Activated CD8-positive, alpha-beta memory T cell treated with anti-CD3 and anti-CD28 coated beads, Interleukin-2, amount 50 U/mL, for 24 hours (primary cell): ENCODE measurements around the gene USP38.
"Not testable (repeated sequence)": the region's sequence is repeated elsewhere in the genome, so short reads cannot be mapped to it uniquely, and the experiment has no call there.

Source experiments
- DNase-seq: peaks from one replicate; pipeline ENCODE4 v3.0.0-alpha.2; 2020; ENCODE audit errors: extremely low read depth

USP38 gene

DNA sequence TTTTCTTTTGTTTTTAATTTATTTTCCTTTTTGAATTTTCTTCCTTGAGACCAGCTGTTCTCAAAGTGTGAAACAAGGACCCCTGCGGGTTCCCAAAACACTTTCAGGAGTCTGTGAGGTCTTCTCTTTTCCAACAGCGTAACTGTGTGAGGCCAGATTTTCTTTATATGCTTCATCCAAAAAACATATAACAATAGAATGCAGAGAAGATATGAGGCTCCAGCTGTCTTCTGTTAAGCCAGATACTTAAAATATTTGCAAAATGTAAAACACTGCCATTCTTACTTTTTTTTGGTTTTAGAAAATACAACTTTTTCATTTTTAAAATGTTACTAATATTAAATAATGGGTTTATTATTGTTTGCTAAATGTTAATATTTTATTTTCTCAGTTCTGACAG lies 27.8 kb downstream of the USP38 start:
- DNase-seq, result no peak

DNA sequence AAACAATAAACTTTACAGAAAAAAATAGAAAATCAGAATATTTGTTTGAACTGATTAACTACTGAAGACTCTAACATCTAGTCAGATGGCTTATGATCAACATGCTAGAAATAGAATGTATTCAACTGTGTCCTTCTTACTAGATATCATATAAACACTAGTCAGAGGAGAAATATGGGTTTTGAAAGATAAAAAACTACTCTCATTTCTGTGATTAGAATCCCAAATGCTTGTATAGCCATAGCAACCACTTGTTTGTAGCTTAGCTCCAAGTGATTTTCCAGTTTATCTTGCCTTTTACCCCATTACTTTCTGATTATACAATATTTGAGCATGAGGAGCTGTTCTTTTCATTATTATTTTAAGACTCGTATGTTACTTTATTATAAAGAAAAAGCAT lies 31.2 kb downstream of the USP38 start:
- DNase-seq, result no peak

- DNase-seq, result no peak
Measured at GRCh38 chr4:143224255-143224654, 39.5 kb downstream of the USP38 start.

DNA sequence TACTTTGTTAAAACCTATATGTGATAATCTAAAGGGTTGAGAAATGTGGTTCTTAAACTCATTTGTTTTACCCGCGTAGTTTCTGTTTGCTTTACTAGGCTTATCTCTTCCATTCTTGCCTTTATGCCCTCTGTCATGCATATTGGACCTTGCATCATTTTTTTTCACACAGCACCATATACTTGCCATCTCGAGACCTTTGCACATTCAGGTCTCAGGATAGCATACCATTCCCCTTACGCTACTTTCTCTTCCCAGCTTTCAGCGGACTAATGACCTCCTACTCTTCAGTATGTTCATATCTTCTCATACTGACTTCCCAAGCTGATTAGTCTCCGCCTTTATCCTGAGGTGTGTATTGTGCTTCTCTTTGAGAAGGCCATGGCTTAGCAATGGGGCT lies 40.5 kb downstream of the USP38 start:
- no peak for DNase-seq

- DNase-seq, result no peak
Measured at GRCh38 chr4:143230683-143231082, 46.0 kb downstream of the USP38 start.

- no peak for DNase-seq
Measured at GRCh38 chr4:143232277-143232676, 47.6 kb downstream of the USP38 start.

- no peak for DNase-seq
Measured at GRCh38 chr4:143234153-143234552, 49.4 kb downstream of the USP38 start.

GRCh38 chr4:143237195-143237594 lies 52.5 kb downstream of the USP38 start:
- not testable (repeated sequence) for DNase-seq

GRCh38 chr4:143240939-143241679 lies 56.4 kb downstream of the USP38 start:
- no peak for DNase-seq

DNA sequence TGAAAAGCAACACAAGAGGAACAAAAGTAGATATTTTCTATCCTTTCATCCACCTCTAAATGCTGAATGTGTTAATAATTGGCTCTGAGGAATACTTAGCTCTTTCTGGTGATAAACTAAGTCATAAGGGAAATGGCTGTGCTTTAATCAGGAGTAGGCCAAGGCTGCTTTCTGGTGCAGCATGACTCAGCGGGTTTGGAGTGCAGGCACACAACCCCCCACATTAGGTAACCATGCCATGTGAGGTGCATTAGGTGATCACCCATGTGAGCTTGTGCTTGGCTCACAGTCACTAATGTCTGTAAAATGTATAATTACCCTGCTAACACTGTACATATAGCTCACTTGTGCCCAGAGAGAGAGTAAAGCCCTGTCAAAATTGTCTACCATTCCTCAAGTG lies 57.2 kb downstream of the USP38 start:
- DNase-seq, result no peak

GRCh38 chr4:143243041-143243440 lies 58.3 kb downstream of the USP38 start:
- no peak for DNase-seq

DNA sequence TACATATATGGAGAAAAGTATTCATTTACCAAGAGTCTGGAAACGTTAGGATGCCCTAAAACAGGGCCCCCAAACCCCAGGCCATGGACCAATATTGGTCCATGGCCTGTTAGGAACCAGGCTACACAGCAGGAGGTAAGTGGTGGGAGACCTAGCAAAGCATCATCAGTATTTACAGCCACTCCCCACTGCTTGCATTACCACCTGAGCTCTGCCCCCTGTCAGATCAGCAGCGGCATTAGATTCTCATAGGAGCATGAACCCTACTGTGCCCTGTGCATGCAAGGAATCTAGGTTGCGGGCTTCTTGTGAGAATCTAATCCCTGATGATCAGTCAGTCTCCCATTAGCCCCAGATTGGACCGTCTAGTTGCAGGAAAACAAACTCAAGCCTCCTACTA lies 62.3 kb downstream of the USP38 start:
- DNase-seq, result no peak

DNA sequence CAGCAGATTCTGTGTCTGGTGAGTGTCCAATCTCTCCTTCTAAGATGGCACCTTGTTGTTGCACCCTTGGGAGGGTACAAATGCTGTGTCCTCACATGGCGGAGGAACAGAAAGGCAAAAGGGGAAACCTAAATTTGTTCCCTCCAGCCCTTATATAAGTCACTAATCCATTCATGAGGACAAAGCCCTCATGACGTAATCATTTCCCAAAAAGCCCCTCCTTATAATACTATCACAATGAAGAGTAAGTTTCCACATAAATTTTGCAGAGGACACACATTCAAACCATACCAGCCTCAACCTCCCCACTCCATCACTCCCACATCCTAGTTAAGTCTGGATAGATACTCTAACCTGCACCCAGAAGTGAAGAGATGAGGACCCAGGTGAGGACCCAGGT lies 63.1 kb downstream of the USP38 start:
- DNase-seq, result no peak

DNA sequence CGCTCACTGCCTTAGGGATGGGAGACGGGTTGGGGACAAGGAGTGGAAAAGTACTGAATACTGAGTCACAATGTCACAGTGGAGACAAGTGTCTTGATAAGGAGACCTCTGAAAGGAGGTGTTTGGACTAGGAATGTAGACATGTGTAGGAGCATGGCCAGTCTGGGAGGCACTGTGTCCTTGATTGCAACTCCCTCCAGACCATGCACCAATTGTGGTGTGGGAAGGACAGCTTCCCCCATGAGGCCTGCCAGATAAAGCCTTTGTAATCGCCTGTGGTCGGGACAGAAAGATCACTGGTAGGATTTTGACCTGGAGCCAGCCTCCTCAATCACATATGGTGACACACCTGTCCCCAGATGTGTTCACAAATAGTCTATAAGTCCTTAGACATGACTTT lies 64.1 kb downstream of the USP38 start:
- DNase-seq, result no peak

DNA sequence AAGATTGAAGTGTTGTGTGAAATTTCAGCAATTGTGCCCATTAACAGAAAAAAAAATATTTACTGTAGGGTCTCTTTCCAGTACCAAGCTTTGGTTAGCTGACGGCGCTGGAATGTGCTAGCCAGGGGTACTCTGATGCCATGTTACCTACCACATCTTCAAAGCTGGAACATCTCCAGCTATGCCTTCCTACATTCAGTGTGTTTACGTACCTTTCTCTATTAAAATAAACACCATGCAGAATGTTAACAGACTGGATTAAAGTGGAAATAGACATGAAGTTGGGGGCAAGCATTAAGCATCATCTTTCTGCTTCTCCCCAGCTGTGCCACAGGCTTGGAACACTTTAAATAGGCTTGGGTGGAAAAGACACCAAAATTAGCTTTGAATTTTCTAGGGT lies 65.9 kb downstream of the USP38 start:
- no peak for DNase-seq

DNA sequence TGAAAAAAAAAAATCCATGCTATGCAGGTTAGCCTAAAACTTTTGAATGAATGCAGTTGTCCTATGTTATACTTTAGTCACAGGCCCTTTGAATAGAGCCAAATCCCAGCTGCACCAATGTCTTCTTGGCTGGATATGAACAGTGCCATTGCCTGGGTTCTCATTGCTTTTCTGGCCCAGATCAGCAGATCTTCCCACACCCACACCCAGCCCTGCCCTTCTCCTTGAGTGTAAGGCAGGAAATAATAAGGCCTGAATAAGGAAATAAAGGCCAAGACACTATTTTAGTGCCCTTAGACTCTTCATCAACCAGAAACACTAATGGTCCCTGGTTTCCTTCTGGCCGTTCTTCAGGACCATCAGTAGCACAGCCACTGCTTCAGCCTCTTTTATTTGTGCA lies 66.6 kb downstream of the USP38 start:
- no peak for DNase-seq

DNA sequence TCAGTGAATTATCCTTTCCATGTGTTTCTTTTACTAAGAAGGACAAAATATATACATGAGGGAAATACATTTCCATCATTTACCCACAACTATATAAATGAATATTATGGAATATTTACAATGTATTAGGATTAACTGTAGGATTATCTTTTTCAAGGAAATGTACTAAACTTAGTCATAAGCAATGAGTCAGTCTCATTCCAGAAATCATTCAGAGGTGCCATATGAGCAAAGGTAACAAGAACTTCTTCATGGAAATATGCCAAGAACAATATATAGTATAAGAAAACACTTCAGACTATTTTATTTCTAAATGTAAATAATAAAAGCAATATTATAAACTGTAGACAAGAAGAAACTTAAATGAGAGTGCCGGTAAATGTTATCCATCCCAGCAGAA lies 67.1 kb downstream of the USP38 start:
- no peak for DNase-seq

DNA sequence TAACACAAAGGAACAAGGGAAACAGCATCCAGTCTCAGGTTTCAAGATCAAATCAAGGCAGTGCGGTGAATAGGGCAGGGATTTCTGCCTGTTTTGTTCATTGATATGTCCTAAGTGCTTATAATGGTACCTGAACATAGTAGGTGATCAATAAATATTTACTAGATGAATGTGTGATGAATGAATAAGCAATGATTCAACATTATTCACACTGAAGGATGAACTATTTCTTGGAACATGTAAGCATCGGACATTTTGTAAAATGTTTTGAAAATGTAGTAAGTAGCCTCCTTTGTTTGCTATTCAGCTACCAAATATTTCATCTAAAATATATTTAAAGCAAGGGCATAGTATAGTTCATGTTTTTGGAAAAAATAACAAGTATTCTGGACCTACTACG lies 67.8 kb downstream of the USP38 start:
- no peak for DNase-seq

DNA sequence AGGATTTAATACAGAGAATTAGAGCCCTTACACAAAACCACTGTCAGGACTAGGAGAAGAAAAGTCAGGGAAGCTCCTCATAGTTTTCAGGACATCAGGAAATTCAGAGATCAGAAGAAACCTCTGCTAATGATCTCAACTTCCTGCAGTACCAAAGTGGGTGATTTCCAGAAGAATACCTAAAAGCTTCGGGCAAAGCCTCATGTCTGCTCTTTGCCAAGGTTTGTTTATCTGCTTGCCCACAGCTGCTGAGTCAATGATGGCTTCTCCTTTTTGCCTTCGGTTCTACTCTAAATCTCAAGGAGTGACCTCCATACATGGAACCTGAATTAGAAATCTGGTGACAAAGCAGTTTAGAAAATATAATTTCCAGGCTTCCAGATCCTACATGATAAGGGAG lies 68.4 kb downstream of the USP38 start:
- DNase-seq, result no peak

DNA sequence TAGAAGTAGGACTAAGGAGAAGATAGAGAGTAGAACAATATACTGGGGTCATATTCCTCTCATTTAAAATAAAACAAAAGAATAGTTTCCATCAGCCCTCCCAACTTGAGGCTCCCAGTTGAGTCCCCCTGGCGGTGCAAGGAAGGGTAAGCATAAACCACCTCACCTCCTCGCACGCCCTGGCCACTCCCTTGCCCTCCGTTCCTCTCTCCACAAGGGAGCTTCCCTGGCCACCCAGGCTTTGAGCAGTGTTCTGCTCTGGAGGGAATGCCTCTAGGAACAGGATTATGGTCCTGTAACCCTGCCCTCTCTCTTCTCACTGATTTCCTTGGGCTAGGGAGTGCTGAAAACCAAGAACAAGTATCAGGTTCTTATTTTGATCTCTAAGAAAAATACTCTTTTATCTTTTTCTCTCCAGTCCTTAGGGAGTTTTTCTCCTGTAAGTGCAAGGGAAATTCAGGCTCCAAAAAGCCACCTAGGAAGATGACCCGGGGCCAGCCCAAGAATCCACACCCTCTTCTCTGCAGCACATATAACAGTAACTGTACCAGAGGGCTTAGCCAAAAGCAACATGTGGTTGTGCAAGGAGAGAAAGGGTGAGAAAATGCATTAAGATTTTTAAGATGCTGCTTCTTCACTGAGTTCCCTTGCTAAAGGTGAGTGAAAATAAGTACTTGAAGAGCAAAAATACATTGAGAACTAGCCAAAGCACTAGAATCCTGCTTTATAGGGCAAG lies 69.9 kb downstream of the USP38 start:
- no peak for DNase-seq

- DNase-seq, result no peak
Measured at GRCh38 chr4:143256456-143256855, 71.7 kb downstream of the USP38 start.

- DNase-seq, result no peak
Measured at GRCh38 chr4:143257356-143257755, 72.6 kb downstream of the USP38 start.

- no peak for DNase-seq
Measured at GRCh38 chr4:143260750-143261149, 76.0 kb downstream of the USP38 start.

GRCh38 chr4:143262838-143263237 lies 78.1 kb downstream of the USP38 start:
- no peak for DNase-seq
